ENCODE data around the gene PCLO. TPM values are rescaled to one million over a fixed set of nuclear protein-coding genes. Genes with fewer than 3 reads are reported as not detected.

PCLO gene
- total RNA-seq, 1 experiment from 2014 or later = 2.3 TPM

DNA sequence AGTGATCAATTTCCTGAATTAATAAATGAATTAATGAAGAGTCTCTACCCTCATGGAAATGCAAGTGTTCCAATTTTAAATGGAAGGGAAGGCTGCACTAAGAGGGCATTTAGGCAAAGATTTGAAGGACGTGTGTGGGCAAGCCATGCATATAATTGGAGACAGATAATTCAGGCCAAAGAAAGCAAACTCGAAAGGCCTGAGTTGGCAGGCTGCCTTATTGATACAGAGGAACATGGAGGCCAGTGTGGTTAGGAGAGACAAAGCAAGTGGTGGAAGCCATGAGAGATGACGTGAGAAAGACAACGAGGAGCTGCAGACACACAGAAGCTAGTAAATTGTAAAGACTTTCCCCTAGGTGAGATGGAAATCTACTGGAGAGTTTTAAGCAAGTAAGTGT, 15.4 kb upstream of the PCLO start:
- TF ChIP-seq, protein P1, sequence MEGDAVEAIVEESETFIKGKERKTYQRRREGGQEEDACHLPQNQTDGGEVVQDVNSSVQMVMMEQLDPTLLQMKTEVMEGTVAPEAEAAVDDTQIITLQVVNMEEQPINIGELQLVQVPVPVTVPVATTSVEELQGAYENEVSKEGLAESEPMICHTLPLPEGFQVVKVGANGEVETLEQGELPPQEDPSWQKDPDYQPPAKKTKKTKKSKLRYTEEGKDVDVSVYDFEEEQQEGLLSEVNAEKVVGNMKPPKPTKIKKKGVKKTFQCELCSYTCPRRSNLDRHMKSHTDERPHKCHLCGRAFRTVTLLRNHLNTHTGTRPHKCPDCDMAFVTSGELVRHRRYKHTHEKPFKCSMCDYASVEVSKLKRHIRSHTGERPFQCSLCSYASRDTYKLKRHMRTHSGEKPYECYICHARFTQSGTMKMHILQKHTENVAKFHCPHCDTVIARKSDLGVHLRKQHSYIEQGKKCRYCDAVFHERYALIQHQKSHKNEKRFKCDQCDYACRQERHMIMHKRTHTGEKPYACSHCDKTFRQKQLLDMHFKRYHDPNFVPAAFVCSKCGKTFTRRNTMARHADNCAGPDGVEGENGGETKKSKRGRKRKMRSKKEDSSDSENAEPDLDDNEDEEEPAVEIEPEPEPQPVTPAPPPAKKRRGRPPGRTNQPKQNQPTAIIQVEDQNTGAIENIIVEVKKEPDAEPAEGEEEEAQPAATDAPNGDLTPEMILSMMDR (IDR thresholded peaks at IDR 0.05; ENCODE audit: unreplicated experiment) = no peak
- no peaks in the 10 kb centered on the region for H3K36me3 Mint-ChIP-seq (ENCODE audit: insufficient read depth, unreplicated experiment)

DNA sequence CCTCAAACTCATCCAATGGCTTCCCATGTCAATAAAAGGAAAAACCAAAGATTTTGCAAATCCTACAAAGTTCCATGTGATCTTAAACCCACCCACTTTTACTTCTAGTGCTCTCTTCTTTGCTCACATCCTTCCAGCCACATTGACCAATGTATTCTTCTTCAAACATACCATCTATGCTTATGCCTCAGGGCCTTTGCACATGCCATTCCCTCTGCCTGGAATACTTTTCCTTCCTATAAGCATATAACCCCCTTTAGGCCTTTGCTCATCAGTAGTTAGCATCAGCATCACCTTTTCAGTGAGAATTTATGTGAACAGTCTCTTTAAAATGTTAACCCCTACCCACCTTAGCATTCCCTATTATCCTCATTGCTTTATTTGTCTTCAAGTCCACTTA, 11.0 kb upstream of the PCLO start:
- H3K9me3 Mint-ChIP-seq (ENCODE audit: unreplicated experiment) = no peaks in the 10 kb centered on the region
- no peaks in the 10 kb centered on the region for H3K36me3 Mint-ChIP-seq (ENCODE audit: insufficient read depth, unreplicated experiment)
- no peak overlapping the region for H3K4me3 Mint-ChIP-seq (ENCODE audit: unreplicated experiment)
- peaks cover 19% of the 10 kb centered on the region for H3K27me3 Mint-ChIP-seq (ENCODE audit: insufficient read depth, unreplicated experiment)
- TF ChIP-seq, protein P1 (IDR thresholded peaks at IDR 0.05; ENCODE audit: unreplicated experiment) = no peak
- ChIA-PET POLR2A (no interaction called here), CTCF (interaction anchor here (0.6 kb wide), 1 partner anchor 1129 kb away, joined by 3 read pairs; no protein-coding TSS in a partner anchor)
- DNase-seq (ENCODE audit: unreplicated experiment) = no peak
- H3K4me1 Mint-ChIP-seq (ENCODE audit: insufficient read depth, unreplicated experiment) = no peaks in the 10 kb centered on the region
- no TSS peak for BruUV-seq (replicated peaks)
- intact Hi-C loops (cut with micrococcal nuclease) = no loop called here
- H3K27ac Mint-ChIP-seq (ENCODE audit: low read depth, unreplicated experiment) = no peak overlapping the region

More for the DNA sequence above, 15.4 kb upstream of the PCLO start:
- Mint-ChIP-seq H3K9me3 (ENCODE audit: unreplicated experiment) (peaks cover 12% of the 10 kb centered on the region), H3K27me3 (ENCODE audit: insufficient read depth, unreplicated experiment) (peaks cover 19% of the 10 kb centered on the region), H3K4me1 (ENCODE audit: insufficient read depth, unreplicated experiment) (no peaks in the 10 kb centered on the region), H3K4me3 (ENCODE audit: unreplicated experiment) (no peak overlapping the region), H3K27ac (ENCODE audit: low read depth, unreplicated experiment) (no peak overlapping the region)
- no peak for DNase-seq (ENCODE audit: unreplicated experiment)
- ChIA-PET POLR2A (no interaction called here), CTCF (no interaction called here)
- BruUV-seq (replicated peaks) = no TSS peak
- intact Hi-C loops (cut with micrococcal nuclease) = no loop called here

GRCh38 chr7:83166781-83167180, 4.1 kb upstream of the PCLO start:
- Mint-ChIP-seq H3K4me3 (ENCODE audit: unreplicated experiment) (no peak overlapping the region), H3K4me1 (ENCODE audit: insufficient read depth, unreplicated experiment) (peaks cover 3% of the 10 kb centered on the region), H3K36me3 (ENCODE audit: insufficient read depth, unreplicated experiment) (no peaks in the 10 kb centered on the region), H3K9me3 (ENCODE audit: unreplicated experiment) (no peaks in the 10 kb centered on the region), H3K27ac (ENCODE audit: low read depth, unreplicated experiment) (no peak overlapping the region), H3K27me3 (ENCODE audit: insufficient read depth, unreplicated experiment) (no peaks in the 10 kb centered on the region)
- TF ChIP-seq, protein P1 (IDR thresholded peaks at IDR 0.05; ENCODE audit: unreplicated experiment) = no peak
- ChIA-PET CTCF (no interaction called here), POLR2A (no interaction called here)
- DNase-seq (ENCODE audit: unreplicated experiment) = no peak
- no TSS peak for BruUV-seq (replicated peaks)
- intact Hi-C loops (cut with micrococcal nuclease) = no loop called here

DNA sequence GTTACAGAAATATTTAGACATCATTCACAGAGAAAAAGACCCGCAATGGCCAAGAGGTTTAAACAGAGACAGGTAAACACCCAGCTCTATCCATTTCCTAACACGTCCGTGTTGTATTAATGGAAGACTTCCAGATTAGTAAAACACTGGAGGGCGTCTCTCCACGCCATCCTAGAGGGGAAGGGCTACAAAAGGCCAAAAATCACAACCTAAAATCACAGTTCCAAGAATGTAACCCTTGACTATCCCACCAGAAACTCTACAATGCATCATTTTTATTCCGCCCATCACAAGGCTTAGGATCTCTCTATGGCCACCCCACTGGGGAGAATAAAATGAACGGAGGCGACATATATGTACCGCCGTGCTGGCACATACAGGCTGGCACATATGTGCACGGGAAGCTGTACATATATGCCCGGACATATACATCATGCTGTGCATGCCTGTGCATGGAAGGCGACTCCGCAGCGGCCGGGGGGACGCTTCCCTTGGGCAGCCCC, 734 bp downstream of the PCLO start:
- DNase-seq (ENCODE audit: unreplicated experiment) = no peak
- intact Hi-C loops (cut with micrococcal nuclease) = loop anchor here (5.0 kb wide), 1 partner anchor 350 kb away; no protein-coding TSS in a partner anchor
- TF ChIP-seq, protein P1 (IDR thresholded peaks at IDR 0.05; ENCODE audit: unreplicated experiment) = no peak
- Mint-ChIP-seq H3K27me3 (ENCODE audit: insufficient read depth, unreplicated experiment) (no peaks in the 10 kb centered on the region), H3K27ac (ENCODE audit: low read depth, unreplicated experiment) (peak overlapping the region; percentile 23), H3K4me3 (ENCODE audit: unreplicated experiment) (peak overlapping the region; percentile 83), H3K36me3 (ENCODE audit: insufficient read depth, unreplicated experiment) (no peaks in the 10 kb centered on the region), H3K4me1 (ENCODE audit: insufficient read depth, unreplicated experiment) (peaks cover 7% of the 10 kb centered on the region), H3K9me3 (ENCODE audit: unreplicated experiment) (no peaks in the 10 kb centered on the region)
- ChIA-PET POLR2A (interaction anchor here (0.6 to 2.2 kb wide), 6 partner anchors 9 to 1612 kb away, joined by 3 to 12 read pairs (median 3); no protein-coding TSS in a partner anchor), CTCF (interaction anchor here (0.7 to 0.8 kb wide), 2 partner anchors 351 to 352 kb away, joined by 3 read pairs; no protein-coding TSS in a partner anchor)
- no TSS peak for BruUV-seq (replicated peaks)

Measured in MCF 10A (cell line).